HG03520 (cell line): ENCODE results near the gene MYO1E.
"Not testable (repeated sequence)": the region's sequence is repeated elsewhere in the genome, so short reads cannot be mapped to it uniquely, and the experiment has no call there.

Experiments used
- ATAC-seq: cut with Tn5 transposase; IDR thresholded peaks from one replicate; pipeline ENCODE4 v1.9.1; 2021; ENCODE audit warnings: mild to moderate bottlenecking, moderate library complexity; ENCODE audit not compliant: unreplicated experiment

Gene MYO1E

DNA sequence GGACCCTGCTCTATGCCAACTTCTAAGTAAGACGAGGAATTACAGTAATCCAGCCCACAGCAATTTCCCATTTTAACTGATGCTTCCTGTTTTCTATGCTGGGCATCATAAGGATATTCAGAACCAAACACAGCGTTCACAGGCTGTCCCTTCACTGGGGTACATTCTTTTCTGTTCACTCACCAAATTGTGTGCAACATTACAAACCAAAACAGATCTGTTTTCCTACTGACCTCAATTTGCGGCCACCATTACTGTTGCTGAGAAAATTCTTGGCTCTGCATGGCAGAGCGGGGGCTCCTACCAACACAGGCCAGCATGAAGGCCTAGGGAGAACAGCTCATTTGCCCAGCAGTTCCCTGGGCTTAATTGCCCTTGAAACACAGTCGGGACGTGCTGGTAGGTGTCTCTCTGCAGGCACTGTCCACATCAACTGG, 76.5 kb downstream of the MYO1E start:
- ATAC-seq = no peak

DNA sequence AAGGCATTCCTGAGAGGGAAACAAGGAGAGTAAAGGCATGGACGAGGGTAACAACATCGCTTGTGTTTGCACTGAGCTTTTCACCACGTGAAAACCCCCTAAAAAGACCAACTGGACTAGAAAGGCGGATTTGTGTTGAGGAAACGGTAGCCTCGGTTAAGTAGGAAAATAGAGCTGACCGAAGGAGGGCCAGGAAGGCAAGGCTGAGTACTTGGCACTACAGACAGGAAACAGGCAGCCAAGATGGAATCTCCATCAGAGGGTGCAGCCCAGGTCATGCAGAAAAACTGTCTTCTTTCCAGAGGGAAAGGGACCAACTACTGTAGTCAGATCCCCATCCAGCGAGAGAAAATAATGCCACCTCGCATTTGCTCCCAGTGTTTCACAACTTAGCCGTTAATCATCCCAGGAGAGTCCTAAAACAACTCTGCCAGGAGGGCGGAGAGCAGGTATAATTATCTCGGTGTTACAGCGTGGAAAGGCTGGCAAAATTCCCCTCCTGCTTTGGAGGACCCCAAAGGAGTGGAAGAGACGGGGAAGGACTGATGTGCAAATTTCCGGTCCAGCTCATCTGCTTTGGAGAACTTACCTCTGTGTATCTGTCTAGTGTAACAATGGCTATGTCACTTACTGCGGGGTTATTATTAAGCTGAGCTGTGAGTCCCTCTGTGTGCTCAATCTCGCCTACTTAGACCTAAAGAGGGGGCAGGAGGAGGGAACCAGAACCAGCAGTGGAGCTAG, 77.2 kb downstream of the MYO1E start:
- ATAC-seq = no peak

DNA sequence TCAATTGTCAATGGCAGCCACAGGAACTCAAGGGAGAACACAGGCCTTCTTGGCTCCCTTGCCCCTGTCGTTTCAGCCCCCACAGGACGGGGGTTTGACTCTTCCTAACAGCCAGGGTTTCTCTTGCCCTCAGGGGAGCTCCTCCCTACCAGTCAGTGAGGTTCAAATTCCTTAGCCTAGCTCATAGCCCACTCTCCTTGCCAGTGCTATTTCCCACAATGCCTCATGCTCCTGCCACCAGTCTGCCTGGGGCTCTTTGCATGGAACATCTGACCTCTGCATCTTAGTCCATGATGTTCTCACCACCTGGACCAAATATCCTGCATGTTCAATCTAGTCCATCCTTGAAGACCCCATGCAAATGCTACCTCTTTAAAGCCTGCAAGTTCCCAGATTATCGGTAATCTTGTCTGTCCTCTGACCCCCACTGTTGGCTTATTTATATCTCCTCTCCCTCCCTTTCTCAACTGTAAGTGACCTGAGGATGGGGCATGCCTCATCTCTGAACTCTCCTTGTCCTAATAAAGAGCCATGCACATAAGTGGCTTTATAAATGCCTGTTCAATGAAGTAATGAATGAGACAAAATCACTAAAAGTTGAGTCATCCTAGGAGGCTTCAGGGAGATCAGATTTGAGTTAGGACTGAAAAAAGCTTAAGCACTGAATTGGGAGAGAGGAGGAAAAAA, 78.0 kb downstream of the MYO1E start:
- ATAC-seq = no peak

DNA sequence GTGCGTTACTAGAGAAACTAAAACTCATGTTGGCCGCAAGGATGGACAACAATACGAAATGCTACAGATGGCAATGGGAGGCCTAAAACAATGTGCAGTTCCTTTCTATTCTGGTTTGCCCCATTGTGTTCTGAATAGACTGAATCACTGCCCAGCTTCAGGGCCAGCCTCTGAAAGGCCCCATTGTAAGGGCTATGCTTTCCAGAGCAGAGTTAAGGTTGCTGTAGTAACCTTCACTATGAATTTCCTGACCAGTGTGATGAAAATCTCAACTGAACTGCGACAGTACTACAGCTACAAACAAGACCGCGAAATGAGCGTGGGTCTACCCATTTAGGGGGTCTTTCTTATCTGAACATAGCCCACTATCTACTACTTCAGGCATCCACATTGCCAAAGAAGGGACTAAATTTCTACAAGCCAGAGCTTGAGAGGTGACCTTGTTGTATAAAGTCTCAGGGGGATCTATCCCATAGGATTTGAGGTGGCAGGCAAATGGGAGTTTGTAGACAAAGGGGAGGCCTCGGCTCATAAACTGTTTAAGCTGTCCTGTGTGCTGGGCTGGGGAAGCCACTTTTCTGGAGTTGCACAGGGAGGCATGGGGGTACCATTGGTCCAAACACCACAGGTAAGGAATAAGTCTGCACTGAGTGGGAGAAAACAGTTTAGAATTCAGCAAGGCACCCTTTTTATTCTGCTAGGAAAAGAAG, 80.1 kb downstream of the MYO1E start:
- ATAC-seq = no peak

DNA sequence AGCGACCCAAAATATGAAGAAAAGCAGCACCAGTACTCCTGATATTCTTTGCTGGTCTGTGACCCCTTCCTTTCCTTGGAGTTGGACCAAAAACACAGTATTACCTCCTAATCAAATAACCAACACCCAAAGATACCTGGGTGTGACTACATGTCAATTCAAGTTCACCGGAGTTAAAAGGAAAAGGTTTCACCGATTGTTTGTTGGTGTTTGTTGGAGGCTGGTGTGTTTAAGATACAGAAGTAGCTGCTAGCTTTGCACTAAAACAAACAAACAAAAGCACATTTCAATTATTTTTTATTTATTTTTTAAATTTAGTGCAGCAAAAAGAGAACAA, 81.5 kb downstream of the MYO1E start:
- ATAC-seq = no peak

DNA sequence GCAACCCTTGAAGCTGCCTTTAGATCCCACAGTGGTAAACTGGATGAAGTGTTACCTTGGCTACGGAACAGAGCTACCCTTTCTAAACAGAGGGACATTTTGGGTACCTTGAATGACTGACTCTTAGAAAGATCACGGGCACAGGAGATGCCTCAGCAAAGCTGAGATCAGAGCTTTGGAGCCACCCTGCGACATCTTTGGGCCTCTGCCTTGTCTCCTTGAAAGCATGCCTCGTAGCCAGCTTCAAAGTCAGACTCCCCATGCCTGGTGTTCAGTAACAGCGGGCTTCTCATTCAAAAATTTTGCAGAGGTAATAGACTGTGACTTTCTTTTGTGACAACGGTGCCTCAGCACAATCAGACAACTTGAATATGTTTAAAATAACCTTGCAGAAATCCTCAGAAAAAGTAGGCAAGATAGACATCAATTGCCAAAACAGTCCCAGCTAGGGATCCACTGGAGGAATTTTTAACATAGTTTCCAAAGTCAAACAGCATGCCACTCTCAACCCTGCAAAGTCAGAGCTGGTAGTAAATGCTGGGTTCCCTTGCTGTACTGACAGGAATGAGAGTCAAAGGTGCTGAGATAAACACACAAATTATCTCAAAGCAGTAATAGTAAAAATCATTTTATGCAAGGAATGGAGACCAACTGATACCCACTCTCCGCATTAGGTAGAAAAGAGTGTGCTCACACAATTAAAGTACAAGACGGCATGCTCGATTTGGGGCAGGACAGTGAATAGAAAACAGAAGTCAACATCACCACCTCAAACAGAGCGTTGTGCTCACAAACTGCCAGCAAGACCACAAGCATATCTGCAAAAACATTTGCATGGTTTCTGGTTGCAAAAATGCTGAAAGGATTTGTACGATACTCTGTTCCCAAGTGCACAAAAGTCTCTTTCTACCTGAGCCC, 82.1 kb downstream of the MYO1E start:
- no peak for ATAC-seq

DNA sequence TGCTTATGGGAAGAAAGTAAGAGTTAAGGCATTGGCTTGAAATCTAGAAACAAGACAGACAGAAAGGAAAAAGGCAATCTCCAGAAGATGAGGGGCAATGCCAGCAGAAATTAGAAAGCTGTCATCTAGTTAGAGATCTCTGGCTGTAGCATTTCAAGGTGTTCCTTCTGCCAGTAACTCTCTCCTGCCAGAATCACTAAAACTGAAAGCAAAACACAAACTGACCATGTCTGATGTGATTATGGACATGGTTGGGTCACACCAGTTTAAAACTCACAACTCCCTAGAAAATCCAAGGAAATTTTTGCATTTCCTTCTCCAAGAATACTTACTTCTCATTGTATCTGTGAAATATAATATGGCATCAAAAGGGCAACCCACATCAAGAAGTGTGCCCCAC, 83.1 kb downstream of the MYO1E start:
- ATAC-seq = no peak

DNA sequence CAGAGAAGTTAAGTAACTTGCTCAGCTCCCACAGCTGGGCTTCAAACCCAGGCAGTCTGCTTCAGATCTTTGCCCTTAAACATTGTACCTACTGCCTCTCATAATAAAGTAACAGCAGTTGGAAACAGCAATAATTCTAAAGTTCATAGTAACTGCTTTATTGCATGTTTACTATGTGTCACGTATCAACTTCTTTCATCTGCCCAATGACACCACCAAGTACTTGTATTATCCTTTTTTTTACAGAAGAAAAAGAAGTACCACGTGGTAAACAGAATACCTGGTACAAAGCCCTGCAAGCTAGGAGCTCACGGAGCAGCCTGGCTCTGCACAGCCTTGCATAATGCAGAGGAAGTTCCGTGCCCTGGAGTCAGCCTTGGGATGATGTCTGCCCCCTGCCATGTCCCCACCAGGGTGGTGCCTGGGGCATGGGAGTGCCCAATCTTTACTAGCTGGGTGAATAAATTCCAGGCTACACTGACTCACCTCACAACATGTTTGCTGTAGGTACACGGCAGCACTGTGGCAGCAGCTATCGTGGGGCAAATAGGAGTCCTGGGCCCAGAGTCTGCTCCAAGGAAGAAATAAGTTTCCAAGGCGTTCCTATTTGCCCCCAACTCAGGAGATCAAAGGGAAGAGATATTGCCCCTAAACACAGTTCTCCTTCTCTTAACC, 88.8 kb downstream of the MYO1E start:
- ATAC-seq = no peak

DNA sequence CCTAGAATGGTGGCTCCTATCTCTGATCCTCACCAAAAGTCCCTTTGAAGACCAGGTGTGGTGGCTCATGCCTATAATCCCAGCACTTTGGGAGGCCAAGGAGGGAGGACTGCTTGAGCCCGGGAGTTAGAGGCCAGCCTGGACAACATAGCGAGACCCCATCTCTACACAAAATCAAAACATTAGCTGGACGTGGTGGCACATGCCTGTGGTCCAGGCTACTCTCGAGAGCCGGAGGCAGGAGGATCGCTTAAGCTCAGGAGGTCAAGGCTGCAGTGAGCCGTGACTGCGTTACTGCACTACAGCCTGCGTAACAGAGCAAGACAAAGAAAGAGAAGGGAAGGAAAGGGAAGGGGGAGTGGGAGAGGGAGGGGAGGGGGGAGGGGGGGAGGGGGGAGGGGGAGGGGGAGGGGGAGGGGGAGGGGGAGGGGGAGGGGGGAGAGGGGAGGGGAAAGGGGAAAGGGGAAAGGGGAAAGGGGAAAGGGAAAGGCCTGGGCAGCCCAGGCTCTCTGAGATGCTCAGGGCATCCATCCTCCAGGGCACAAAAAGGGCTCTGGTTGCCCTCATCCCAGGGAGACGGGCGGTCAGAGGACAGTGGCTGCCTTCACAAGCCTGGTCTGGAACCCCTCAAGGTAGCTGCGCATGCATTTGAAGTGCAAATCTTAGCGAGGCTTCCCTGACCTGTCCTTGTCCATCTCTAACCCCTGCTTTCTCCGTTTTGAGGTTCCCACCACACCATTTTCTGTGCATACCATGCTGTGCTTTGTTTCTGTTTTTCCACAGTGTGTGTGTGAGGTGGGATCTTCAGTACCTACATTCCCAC, 89.9 kb downstream of the MYO1E start:
- ATAC-seq = no peak

DNA sequence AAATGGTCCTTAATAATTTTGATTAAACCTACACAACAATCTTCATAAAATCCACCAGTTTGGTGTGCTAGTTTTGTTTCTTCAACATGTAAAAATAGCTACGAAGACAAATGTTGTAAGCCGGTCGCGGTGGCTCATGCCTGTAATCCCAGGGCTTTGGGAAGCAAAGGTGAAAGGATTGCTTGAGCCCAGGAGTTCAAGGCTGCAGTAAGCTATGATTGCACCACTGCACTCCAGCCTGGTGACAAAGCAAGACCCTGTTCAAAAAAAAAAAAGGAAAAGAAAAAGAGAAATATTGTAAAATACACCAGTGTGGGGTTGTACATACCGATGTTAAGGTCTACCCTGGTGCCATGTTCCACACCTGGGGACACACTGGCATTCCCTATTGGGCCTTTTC, 91.0 kb downstream of the MYO1E start:
- ATAC-seq = no peak

DNA sequence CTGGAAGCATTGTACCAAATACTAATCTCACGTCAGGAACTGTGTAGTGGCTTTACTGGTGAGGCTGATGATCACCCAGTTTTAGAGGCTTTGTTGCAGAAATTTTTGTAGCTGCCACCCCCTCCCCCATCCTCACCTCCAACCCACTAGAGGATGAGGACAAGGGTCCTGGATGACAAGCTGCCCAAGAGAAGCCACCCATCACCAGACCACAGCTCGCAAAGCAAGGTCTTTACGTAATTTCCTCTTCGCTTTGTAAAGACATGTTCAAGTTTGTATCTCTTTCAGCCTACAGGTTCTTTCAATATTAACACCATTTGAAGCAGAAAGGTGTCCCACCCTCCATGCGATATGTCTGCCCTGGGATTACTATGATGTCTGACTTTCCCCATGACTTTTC, 91.8 kb downstream of the MYO1E start:
- no peak for ATAC-seq

DNA sequence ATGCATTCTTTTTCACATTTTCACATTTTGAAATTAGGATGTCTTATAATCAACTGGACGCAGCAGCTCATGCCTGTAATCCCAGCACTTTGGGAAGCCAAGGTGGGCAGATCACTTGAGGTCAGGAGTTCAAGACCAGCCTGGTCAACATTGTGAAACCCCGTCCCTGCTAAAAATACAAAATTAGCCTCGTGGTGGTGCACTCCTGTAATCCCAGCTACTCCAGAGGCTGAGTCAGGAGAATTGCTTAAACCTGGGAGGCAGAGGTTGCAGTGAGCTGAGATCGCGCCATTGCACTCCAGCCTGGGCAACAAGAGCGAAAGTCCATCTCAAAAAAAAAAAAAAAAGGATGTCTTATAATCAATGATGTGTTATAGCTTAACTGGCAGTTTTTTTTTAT, 92.4 kb downstream of the MYO1E start:
- ATAC-seq = not testable (repeated sequence)

DNA sequence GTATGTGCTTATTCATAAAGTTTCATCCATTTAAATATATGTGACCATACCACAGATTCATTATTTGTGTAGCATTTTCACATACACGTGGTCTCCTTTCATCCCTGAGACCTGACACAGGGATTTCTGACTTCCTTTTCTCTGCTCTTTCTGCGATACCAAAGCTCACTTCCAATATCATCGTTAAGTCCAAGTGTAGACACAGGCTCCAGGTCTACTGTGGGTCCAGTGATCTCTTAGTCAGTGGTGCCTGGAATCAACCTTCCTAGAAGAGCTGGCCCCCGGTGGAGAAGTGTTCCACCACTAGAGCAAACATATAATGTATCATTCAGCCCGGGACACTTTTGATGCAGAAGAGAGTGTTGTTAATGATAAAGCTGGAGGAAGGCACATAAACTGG, 93.6 kb downstream of the MYO1E start:
- ATAC-seq = no peak

DNA sequence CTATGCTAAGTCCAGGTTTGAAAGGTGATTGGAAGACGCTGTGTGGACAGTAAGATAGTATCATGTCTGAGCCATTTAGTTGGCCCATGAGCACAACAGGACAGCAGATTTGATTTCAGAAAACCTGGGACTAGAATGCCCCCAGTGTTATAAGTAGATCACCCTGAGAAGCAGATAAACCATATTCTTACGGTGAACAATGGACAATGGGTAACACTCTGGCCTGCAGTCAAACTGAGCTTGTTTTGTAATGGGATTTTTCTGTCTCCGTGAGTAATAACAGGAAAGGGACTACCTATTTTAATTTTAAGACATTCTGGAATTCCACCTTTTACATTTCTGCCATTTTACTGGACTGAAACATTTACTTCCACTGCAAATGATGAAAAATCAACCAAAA, 94.6 kb downstream of the MYO1E start:
- ATAC-seq = no peak

DNA sequence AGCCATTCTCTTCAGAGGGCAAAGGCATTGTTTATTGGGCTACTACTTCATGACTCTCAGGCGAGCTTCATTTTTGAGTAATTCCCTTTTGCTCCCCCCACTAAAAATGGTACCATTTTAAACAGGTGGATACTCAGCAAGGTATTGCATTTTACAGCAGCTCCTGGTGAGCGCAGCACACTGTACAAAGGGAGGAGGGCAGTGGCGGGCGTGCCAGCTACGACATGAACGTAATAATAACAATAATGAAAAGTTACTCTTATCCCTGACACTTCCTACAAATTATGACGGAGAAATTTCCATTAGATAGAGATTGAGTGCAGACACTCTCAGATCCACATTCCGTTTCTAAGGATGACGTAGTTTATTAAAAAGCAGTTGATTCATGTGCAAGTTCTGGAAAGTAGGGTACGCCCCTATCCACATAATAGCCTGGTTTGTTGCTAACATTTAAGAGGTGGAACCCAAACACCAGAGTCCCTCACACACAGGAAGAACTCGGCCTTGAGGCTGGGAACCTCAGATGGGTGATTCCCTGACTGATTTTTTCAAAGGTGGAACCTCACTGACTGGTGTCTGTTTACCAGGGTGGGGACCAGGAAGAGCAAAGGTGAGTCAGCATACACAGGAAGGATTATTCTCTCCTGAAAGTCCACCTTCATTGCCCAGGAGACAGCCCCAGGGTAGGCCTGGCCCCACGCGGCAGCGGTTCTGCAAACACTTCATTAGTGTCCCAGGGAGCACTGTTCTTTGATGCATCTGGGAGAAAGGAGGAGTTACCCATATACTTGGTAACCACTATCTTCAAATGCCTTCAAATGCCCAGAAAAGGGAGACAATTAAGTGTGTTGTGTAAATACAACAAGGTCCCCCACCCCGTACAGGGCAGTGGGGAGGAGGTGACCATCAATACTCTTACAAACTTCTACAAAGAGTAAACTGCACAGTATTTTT, 96.2 kb downstream of the MYO1E start:
- no peak for ATAC-seq

DNA sequence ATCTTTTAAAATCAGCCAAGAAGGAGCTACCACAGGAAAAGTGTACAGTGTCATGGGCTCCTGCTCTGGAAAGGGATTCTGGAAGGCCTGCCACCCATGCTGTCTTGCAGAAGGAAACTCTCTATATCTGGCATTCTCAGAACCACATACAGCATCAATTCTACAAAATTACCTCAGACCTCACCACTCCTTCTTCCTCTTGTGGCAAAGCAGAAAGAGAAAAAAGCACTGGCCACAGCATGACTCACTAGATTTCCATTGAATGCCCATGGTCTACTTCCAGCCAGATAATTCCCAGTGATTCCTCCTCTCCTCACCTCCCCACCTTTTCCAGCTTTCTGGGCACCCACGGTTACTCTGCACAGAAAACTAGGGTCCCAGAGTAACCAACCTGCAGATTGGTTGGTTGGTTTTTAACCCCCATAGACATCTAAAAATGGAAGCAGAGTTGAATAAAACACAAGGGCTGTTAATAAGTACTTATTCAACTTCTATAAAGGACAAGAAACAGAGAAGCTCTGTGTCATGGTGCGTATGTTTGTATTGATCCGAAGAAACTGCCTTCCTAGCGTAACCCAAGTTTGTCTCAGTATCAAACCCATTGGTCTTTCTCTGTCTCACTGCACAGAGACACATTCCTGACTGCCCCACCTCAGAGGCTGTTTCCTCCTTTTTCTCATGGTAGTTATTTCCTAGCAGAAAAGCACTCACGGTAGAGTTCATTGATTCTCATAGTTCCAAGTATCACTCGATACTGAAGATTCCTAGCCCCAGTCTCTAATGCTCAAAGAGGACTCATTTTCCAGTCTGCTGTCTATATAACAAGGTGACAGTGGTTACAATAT, 98.3 kb downstream of the MYO1E start:
- ATAC-seq = no peak

DNA sequence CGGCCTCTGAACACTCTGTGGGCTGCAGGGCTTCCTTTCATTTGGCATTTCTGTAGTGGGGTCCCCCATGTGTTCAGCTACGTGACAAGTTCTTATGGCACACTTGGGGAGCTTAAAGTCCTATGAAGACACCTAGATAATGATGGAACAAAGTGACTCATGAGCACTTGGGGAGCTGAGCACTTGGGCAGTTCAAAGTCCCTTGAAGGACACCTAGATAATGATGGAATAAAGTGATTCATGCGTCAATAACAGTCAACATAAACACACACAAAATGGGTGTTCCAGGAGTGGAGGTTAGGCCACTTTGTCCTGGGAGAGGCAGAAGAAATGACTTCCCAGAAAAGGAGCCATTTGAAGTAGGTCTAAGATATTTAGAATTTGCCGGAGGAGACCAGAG, 99.4 kb downstream of the MYO1E start:
- no peak for ATAC-seq
